Upper lobe of left lung (tissue), 6 donors: ENCODE results near the gene HNRNPR. TPM values are rescaled to one million over a fixed set of nuclear protein-coding genes. Genes with fewer than 3 reads are reported as not detected.

Experiments
- ATAC-seq, 2 donors: fragments of 200-7000 bp; cut with Tn5 transposase; one replicate each; pipeline ENCODE4 v1.9.1; 2022; ENCODE audit warnings: mild to moderate bottlenecking in 2 of 2, moderate library complexity in 2 of 2; ENCODE audit not compliant: low FRiP score in 2 of 2
- DNase-seq, 2 donors: peaks; one replicate each; pipeline ENCODE4 v3.0.0-alpha.2; 2019 to 2020
- H3K27ac ChIP-seq, 4 donors: fragments of 200-600 bp; sonication (generic); one replicate each; pipeline ENCODE4 v1.5.1; 2016 to 2019
- H3K27me3 ChIP-seq, 4 donors: fragments of 200-600 bp; sonication (generic); one replicate each; pipeline ENCODE4 v1.5.1; 2017 to 2019
- H3K36me3 ChIP-seq, 4 donors: fragments of 200-600 bp; sonication (generic); one replicate each; pipeline ENCODE4 v1.5.1; 2016 to 2019
- H3K4me1 ChIP-seq, 4 donors: fragments of 200-600 bp; sonication (generic); one replicate each; pipeline ENCODE4 v1.5.1; 2018 to 2019
- H3K4me3 ChIP-seq, 4 donors: fragments of 200-600 bp; sonication (generic); one replicate each; pipeline ENCODE4 v1.5.1; 2017 to 2019; ENCODE audit warnings: mild to moderate bottlenecking in 2 of 4, moderate library complexity in 1 of 4
- H3K9me3 ChIP-seq, 4 donors: fragments of 200-600 bp; sonication (generic); one replicate each; pipeline ENCODE4 v1.5.1; 2018 to 2019
- EP300 ChIP-seq, 4 donors: sonication (generic); formaldehyde crosslinking; IDR thresholded peaks; one replicate each; pipeline ENCODE4 v1.5.1; 2017; ENCODE audit warnings: antibody characterized with exemption in 4 of 4, control low read depth in 2 of 4
- POLR2A ChIP-seq, 4 donors: fragments of 450-650 bp; IDR thresholded peaks; one replicate each; pipeline ENCODE4 v1.5.1; 2016 to 2017; ENCODE audit warnings: antibody characterized with exemption in 4 of 4, mild to moderate bottlenecking in 2 of 4
- POLR2AphosphoS5 ChIP-seq, 2 donors: sonication (generic); formaldehyde crosslinking; IDR thresholded peaks; one replicate each; pipeline ENCODE4 v1.5.1; 2017; ENCODE audit warnings: antibody characterized with exemption in 2 of 2
- WGBS, 2 donors: methylation state at CpG; one replicate each; pipeline ENCODE4 v1.1.5; 2017 to 2018; 5-methylcytosine and 5-hydroxymethylcytosine counted together
- total RNA-seq, 6 donors: library from RNA; depleted of rRNA in 4 of 6; stranded (reverse); fragments of >200 nt in 4 of 6; gene quantifications; one replicate each; pipeline versions ENCODE4 v1.1.0 to v1.2.1, GENCODE V29; 2016 to 2021
- TF ChIP-seq, protein P1 (sequence below), 6 experiments: fragments of 450-650 bp in 4 of 6; fragments of 200-600 bp in 2 of 6; sonication (generic) in 2 of 6; IDR thresholded peaks; one replicate each; pipeline ENCODE4 v1.5.1; 2016 to 2019; ENCODE audit warnings: antibody characterized with exemption in 6 of 6
- donor health status: DM: no; HTN: no; CAD: no; lungs with moderate emphysema.
- donor health status: DM: no; HTN: yes; CAD: no; lungs with severe emphysema.

HNRNPR gene
- total RNA-seq, 6 donors from 2014 or later: 43.9 to 97.7 (median 73.5) TPM

DNA sequence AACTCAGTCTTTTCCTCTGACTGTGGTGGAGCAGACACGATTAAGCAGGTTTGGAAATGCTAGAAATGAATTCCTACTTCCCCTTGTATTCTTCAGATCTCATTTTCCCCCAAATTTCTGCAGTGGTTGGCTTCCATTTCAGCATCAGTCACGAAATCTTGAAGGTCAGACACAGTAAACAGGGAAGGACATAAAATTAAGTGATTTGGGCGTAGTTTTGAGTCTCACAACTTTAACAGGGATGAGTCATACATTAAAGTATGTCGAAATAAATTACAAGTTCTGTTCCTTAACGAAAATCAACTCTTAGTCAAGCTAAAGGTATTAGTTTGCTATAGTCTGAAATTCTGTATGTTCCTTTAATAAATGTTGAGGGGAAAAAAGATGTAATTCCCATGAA is 61.1 kb downstream of the HNRNPR start:
- peak overlapping the region in 2 of 4 donors; percentile 6 to 40 for H3K27ac ChIP-seq
- peaks cover 0 to 27% (median 3%) of the 10 kb centered on the region in 4 donors for H3K36me3 ChIP-seq
- no peaks in the 10 kb centered on the region for H3K27me3 ChIP-seq
- ATAC-seq (peak; percentile 30 to 86), DNase-seq (no peak)
- H3K9me3 ChIP-seq: no peaks in the 10 kb centered on the region
- no peak overlapping the region for H3K4me3 ChIP-seq
- WGBS, 2 donors: 46 to 49% methylated on average over 5 of the region's 5 CpGs
- TF ChIP-seq EP300 (IDR thresholded peaks at IDR 0.05) (no peak), POLR2A (IDR thresholded peaks at IDR 0.05) (no peak), POLR2AphosphoS5 (IDR thresholded peaks at IDR 0.05) (no peak)
- TF ChIP-seq, protein P1, sequence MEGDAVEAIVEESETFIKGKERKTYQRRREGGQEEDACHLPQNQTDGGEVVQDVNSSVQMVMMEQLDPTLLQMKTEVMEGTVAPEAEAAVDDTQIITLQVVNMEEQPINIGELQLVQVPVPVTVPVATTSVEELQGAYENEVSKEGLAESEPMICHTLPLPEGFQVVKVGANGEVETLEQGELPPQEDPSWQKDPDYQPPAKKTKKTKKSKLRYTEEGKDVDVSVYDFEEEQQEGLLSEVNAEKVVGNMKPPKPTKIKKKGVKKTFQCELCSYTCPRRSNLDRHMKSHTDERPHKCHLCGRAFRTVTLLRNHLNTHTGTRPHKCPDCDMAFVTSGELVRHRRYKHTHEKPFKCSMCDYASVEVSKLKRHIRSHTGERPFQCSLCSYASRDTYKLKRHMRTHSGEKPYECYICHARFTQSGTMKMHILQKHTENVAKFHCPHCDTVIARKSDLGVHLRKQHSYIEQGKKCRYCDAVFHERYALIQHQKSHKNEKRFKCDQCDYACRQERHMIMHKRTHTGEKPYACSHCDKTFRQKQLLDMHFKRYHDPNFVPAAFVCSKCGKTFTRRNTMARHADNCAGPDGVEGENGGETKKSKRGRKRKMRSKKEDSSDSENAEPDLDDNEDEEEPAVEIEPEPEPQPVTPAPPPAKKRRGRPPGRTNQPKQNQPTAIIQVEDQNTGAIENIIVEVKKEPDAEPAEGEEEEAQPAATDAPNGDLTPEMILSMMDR (IDR thresholded peaks at IDR 0.05): no peak
- H3K4me1 ChIP-seq: peaks cover 5 to 19% (median 9%) of the 10 kb centered on the region in 4 donors

DNA sequence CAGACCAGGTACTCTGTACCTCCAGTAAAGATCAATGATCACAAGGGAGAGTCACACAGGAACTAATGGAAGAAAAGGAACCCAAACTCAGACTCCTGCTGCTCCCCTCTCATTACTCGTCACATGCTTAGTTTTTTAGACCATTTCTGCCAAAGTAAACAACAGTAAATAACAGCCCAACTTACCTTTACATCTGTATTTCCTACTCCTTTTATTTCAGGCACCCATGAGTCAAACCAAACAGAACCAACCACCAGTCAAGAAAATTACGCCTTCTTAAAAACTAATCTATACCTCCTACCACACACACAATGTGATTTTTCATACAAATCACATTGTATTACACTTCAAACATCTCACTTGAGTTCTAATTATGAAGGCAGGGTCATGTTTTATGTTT is 65.4 kb downstream of the HNRNPR start:
- H3K36me3 ChIP-seq: peaks cover 0 to 23% (median 2%) of the 10 kb centered on the region in 4 donors
- H3K9me3 ChIP-seq: no peaks in the 10 kb centered on the region
- no peak overlapping the region for H3K4me3 ChIP-seq
- no peak for ATAC-seq
- H3K4me1 ChIP-seq: peaks cover 5 to 13% (median 7%) of the 10 kb centered on the region in 4 donors
- no peaks in the 10 kb centered on the region for H3K27me3 ChIP-seq
- no peak overlapping the region for H3K27ac ChIP-seq
- no peak for DNase-seq
- no peak for TF ChIP-seq POLR2AphosphoS5 (IDR thresholded peaks at IDR 0.05)
- TF ChIP-seq, protein P1 (IDR thresholded peaks at IDR 0.05): no peak
- TF ChIP-seq POLR2A (IDR thresholded peaks at IDR 0.05): no peak
- no peak for TF ChIP-seq EP300 (IDR thresholded peaks at IDR 0.05)
- 75 to 77% methylated on average over 2 of the region's 2 CpGs for WGBS, 2 donors

DNA sequence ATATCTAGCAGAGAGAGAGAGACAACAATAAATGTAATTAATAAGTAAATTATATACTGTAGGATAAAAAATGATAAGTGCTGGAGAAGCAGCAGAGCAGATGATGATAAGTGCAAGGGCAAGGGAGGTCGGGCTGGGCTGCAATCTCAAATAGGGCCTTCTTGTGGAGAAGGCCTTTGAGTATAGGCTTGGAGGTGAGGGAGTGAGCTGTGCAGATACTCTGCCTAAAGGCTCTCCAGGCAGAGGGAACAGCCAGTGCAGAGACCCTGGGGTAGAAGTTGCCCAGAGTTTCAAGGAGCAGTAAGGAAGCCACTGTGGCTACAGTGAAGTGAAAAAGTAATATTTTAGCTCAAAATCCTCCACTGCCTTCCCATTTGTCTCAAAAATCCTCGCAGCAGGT is 67.6 kb downstream of the HNRNPR start:
- DNase-seq (no peak), ATAC-seq (no peak)
- WGBS, 2 donors: 86 to 88% methylated on average over 2 of the region's 2 CpGs
- Histone ChIP-seq H3K27me3 (no peaks in the 10 kb centered on the region), H3K4me1 (no peaks in the 10 kb centered on the region), H3K27ac (no peak overlapping the region), H3K4me3 (no peak overlapping the region), H3K9me3 (no peaks in the 10 kb centered on the region), H3K36me3 (peaks cover 0 to 7% (median 0%) of the 10 kb centered on the region in 4 donors)
- TF ChIP-seq, protein P1 (IDR thresholded peaks at IDR 0.05): no peak
- TF ChIP-seq EP300 (IDR thresholded peaks at IDR 0.05) (no peak), POLR2A (IDR thresholded peaks at IDR 0.05) (no peak), POLR2AphosphoS5 (IDR thresholded peaks at IDR 0.05) (no peak)

DNA sequence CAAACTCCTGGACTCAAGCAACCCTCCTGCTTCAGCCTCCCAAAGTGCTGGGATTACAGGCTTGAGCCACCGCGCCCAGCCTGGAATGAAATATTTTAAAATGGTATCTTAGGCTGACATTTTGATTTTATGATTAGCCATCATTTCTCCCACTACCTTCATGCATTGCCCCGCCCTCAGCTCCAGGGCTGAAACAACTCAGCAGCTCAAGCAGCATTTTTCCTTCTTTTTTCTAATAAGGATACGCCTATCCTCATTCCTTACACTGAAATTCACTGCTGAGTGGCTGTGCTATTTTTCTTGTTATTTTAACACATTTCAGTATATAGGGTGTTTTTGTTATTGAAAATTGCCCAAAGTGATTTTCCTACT is 70.0 kb downstream of the HNRNPR start:
- Histone ChIP-seq H3K27me3 (no peaks in the 10 kb centered on the region), H3K36me3 (no peaks in the 10 kb centered on the region), H3K4me1 (no peaks in the 10 kb centered on the region), H3K4me3 (no peak overlapping the region), H3K9me3 (no peaks in the 10 kb centered on the region), H3K27ac (no peak overlapping the region)
- ATAC-seq (no peak), DNase-seq (no peak)
- TF ChIP-seq, protein P1 (IDR thresholded peaks at IDR 0.05): no peak
- TF ChIP-seq POLR2A (IDR thresholded peaks at IDR 0.05) (no peak), EP300 (IDR thresholded peaks at IDR 0.05) (no peak), POLR2AphosphoS5 (IDR thresholded peaks at IDR 0.05) (no peak)
- 85 to 92% methylated on average over 4 of the region's 4 CpGs for WGBS, 2 donors

DNA sequence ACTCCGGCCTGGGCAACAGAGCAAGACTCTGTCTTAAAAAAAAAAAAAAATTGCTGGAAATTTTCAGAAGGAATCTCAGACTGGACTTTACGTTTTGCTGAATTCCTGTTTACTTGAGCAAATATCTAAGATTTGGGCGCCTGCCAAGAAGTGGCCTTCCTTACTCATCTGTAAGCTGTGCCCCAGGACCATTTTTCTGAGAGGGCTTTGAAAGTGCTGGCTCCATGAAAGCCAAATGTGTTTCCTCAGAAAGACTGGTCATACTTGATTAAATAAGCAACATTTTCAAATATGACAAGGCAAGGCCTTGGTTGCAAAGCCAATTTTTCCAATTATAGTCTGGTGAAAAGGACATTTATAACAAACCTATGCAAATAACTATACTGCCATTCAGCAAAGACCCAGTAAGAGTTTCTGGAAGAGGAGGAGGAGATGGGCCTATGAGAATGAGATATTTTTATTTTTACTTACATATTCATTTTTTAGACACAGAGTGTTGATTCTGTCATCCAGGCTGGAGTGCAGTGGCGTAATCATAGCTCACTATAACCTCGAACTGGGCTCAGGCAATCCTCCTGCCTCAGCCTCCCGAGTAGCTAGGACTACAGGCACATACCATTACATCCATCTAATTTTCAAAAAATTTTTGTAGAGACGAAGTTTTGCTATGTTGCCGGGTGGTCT is 70.5 kb downstream of the HNRNPR start:
- H3K27me3 ChIP-seq: no peaks in the 10 kb centered on the region
- ATAC-seq: no peak
- TF ChIP-seq POLR2A (IDR thresholded peaks at IDR 0.05) (no peak), EP300 (IDR thresholded peaks at IDR 0.05) (no peak), POLR2AphosphoS5 (IDR thresholded peaks at IDR 0.05) (no peak)
- H3K4me1 ChIP-seq: no peaks in the 10 kb centered on the region
- WGBS, 2 donors: 76 to 79% methylated on average over 8 of the region's 8 CpGs
- H3K36me3 ChIP-seq: no peaks in the 10 kb centered on the region
- no peak overlapping the region for H3K4me3 ChIP-seq
- no peak overlapping the region for H3K27ac ChIP-seq
- no peak for DNase-seq
- no peaks in the 10 kb centered on the region for H3K9me3 ChIP-seq
